ENCODE results near the gene NCBP3.

NCBP3 gene

DNA sequence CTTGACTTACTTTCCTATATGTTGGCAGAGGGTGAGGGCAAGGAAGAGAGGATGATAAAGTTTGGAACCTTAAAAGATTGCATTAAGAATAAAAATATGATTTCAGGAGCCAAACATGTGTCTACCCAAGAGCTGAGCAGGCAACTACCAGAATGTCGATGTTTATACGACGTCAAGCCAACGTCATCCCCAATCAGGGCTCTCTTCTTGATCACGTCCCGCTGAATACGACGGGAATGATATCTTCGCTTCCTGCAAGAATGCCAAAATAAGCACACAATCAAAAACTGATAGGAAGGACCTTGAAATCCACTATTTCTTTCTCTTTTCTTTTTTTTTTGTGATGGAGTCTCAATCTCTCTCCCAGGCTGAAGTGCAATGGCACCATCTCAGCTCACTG lies 24.9 kb downstream of the NCBP3 start:
- Histone ChIP-seq H3K36me3 (peaks cover 92% of the 10 kb centered on the region), H3K27me3 (ENCODE audit: insufficient read depth, low read depth, severe bottlenecking) (no peaks in the 10 kb centered on the region), H3K4me3 (ENCODE audit: low read depth, low read length) (no peak overlapping the region), H3K27ac (no peak overlapping the region), H3K9me3 (ENCODE audit: severe bottlenecking) (no peaks in the 10 kb centered on the region)
- DNase-seq = no peak
- TF ChIP-seq, protein P1, sequence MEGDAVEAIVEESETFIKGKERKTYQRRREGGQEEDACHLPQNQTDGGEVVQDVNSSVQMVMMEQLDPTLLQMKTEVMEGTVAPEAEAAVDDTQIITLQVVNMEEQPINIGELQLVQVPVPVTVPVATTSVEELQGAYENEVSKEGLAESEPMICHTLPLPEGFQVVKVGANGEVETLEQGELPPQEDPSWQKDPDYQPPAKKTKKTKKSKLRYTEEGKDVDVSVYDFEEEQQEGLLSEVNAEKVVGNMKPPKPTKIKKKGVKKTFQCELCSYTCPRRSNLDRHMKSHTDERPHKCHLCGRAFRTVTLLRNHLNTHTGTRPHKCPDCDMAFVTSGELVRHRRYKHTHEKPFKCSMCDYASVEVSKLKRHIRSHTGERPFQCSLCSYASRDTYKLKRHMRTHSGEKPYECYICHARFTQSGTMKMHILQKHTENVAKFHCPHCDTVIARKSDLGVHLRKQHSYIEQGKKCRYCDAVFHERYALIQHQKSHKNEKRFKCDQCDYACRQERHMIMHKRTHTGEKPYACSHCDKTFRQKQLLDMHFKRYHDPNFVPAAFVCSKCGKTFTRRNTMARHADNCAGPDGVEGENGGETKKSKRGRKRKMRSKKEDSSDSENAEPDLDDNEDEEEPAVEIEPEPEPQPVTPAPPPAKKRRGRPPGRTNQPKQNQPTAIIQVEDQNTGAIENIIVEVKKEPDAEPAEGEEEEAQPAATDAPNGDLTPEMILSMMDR (IDR thresholded peaks at IDR 0.05; ENCODE audit: low read depth, low read length) = no peak

DNA sequence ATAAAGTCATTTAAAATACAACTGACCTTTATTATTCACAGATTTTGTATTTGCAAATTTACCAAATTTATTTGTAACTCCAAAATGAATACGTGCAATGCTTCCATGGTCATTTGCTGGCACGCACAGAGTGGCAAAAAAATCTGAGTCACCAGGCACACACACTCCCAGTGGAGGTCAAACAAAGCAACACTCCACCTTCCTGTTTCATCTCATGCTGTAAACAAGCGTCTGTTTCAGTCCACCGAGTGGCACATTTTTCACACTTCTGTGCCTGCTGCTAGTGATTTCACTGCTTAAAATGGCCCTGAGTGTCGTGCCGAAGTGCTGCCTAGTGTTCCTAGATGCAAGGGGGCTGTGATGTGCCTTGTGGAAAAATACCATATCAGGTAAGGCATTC lies 27.3 kb downstream of the NCBP3 start:
- H3K27me3 ChIP-seq (ENCODE audit: insufficient read depth, low read depth, severe bottlenecking) = no peaks in the 10 kb centered on the region
- peaks cover 92% of the 10 kb centered on the region for H3K36me3 ChIP-seq
- H3K4me3 ChIP-seq (ENCODE audit: low read depth, low read length) = no peak overlapping the region
- TF ChIP-seq, protein P1 (IDR thresholded peaks at IDR 0.05; ENCODE audit: low read depth, low read length) = no peak
- no peaks in the 10 kb centered on the region for H3K9me3 ChIP-seq (ENCODE audit: severe bottlenecking)
- no peak for DNase-seq
- no peak overlapping the region for H3K27ac ChIP-seq

DNA sequence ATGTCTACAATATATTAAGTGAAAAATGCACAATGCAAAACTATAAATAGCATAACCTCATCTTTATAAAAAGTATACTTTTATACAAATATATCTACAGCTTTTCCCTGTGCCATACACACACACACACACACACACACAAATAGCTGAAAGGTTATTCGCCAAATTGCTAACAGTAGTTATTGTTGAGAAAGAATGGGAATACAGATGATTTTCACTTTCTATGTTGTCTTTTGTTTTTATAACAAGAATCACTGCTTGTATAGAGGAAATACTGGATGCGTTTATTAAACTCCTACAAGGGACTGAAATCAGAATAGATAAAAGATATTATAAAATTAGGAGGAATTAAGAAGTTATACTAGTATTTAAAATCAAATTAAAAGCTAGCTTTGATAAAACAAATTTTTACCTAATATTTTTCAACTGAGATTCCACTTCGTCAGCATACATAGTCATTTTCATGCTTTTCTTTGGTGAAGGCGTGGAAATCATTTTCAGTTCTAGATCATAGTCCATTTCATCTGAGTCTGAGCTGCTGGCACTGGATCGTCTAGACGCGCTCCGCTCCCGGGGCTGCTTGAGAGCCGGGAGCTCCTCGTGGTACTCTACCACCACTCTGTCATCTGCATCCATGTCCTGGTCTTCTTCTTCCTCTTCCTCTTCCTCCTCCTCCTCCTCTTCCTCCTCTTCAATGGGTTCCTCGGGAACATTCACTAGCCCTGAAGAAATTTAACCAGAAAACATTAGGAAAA lies 28.0 kb downstream of the NCBP3 start:
- no peak for DNase-seq
- H3K36me3 ChIP-seq = peaks cover 92% of the 10 kb centered on the region
- no peak overlapping the region for H3K4me3 ChIP-seq (ENCODE audit: low read depth, low read length)
- no peaks in the 10 kb centered on the region for H3K9me3 ChIP-seq (ENCODE audit: severe bottlenecking)
- no peak overlapping the region for H3K27ac ChIP-seq
- H3K27me3 ChIP-seq (ENCODE audit: insufficient read depth, low read depth, severe bottlenecking) = no peaks in the 10 kb centered on the region
- TF ChIP-seq, protein P1 (IDR thresholded peaks at IDR 0.05; ENCODE audit: low read depth, low read length) = no peak

DNA sequence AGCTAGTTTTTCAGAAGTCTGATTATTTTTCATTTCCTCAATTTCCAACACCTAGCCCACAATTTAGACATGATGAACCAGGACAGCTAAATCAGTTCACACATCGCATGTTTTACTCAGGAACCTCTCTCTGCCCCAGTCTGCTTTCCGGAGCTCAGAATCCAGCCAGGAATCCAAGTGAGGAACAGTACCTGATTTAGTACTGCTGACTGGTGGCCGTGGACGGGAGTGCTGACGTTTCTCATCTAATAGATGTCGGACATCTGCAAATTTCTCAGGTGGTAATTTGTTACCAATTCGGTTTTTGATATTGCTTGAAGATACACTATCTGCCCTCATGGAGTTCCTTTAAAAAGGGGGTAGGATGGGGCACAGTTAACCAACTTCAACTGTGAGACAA lies 30.1 kb downstream of the NCBP3 start:
- Histone ChIP-seq H3K27ac (no peak overlapping the region), H3K9me3 (ENCODE audit: severe bottlenecking) (no peaks in the 10 kb centered on the region), H3K4me3 (ENCODE audit: low read depth, low read length) (no peak overlapping the region), H3K27me3 (ENCODE audit: insufficient read depth, low read depth, severe bottlenecking) (no peaks in the 10 kb centered on the region), H3K36me3 (peaks cover 90% of the 10 kb centered on the region)
- no peak for DNase-seq
- TF ChIP-seq, protein P1 (IDR thresholded peaks at IDR 0.05; ENCODE audit: low read depth, low read length) = no peak

DNA sequence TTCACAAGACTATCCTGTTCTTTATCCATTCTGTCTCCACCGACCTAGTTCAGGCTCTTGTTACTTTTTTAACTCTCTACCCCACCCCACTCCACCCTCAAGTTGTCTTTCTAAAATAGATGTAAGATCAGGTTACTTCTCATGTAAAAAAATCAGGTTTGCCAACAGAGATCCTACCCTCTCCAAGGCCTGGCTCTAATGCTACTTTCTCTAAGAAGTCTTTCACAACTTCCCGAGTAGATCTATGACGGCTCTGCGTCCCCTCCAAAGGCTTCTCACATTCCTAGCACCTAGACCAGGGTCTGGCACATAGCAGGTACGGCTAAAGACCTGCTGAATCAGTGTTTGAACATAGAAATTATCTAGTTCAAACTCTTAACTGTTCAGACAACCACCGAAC lies 30.9 kb downstream of the NCBP3 start:
- H3K27ac ChIP-seq = no peak overlapping the region
- H3K4me3 ChIP-seq (ENCODE audit: low read depth, low read length) = no peak overlapping the region
- no peaks in the 10 kb centered on the region for H3K27me3 ChIP-seq (ENCODE audit: insufficient read depth, low read depth, severe bottlenecking)
- TF ChIP-seq, protein P1 (IDR thresholded peaks at IDR 0.05; ENCODE audit: low read depth, low read length) = no peak
- H3K36me3 ChIP-seq = peaks cover 92% of the 10 kb centered on the region
- DNase-seq = no peak
- H3K9me3 ChIP-seq (ENCODE audit: severe bottlenecking) = no peaks in the 10 kb centered on the region

DNA sequence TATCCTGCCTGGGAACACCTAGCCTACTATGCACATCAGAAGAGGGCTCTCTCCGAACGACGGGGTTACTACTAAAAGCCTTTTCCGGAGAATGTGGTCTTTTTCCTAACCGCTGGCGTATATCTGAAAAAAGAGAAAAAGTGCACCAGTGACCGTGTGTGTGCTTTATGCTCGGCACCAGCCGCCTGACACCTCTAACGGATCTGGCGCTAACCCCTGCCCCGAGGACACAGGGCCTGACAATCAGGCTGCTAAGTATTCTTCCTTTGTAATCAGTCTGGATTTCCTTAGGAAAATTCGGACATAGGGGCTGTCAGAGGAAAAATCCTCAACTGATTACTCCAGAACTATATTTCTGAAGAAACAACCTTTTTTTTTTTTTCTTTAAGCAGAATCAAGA lies 31.7 kb downstream of the NCBP3 start:
- no peaks in the 10 kb centered on the region for H3K9me3 ChIP-seq (ENCODE audit: severe bottlenecking)
- H3K36me3 ChIP-seq = peaks cover 91% of the 10 kb centered on the region
- DNase-seq = no peak
- TF ChIP-seq, protein P1 (IDR thresholded peaks at IDR 0.05; ENCODE audit: low read depth, low read length) = no peak
- no peak overlapping the region for H3K4me3 ChIP-seq (ENCODE audit: low read depth, low read length)
- no peak overlapping the region for H3K27ac ChIP-seq
- no peaks in the 10 kb centered on the region for H3K27me3 ChIP-seq (ENCODE audit: insufficient read depth, low read depth, severe bottlenecking)

Data from WERI-Rb-1 (cell line).